K562 (cell line): ENCODE measurements around the gene EME1. TPM values are rescaled to one million over a fixed set of nuclear protein-coding genes. Genes with fewer than 3 reads are reported as not detected.

Source experiments
- BCL6 ChIP-seq: fragments of 250-450 bp; sonication (Bioruptor Pico); IDR thresholded peaks from 2 replicates; pipeline ENCODE4 v1.4.0; 2020
- BMI1 ChIP-seq: fragments of 150-350 bp; IDR thresholded peaks from 2 replicates; pipeline ENCODE4 v1.6.1; 2014; ENCODE audit warnings: low read length
- BRCA1 ChIP-seq, 2 experiments: fragments of 450-650 bp in 1 of 2; sonication (generic) in 1 of 2; formaldehyde crosslinking in 1 of 2; IDR thresholded peaks; 2 replicates each; pipeline versions ENCODE4 v1.5.0 to v1.6.1; 2017 to 2020; ENCODE audit warnings: mild to moderate bottlenecking in 1 of 2, missing genetic modification reagents in 1 of 2
- EZH2 ChIP-seq: IDR thresholded peaks from 2 replicates; pipeline ENCODE4 v1.6.1; 2012; ENCODE audit warnings: low read depth, mild to moderate bottlenecking, inconsistent platforms, low read length, borderline replicate concordance
- FOSL1 ChIP-seq: fragments of 200-800 bp; sonication (Bioruptor generic); conservative IDR thresholded peaks from 2 replicates; pipeline ENCODE4 v1.6.1; 2016; ENCODE audit warnings: missing genetic modification characterization, missing compliant biosample characterization
- GATA2 ChIP-seq: sonication (generic); formaldehyde crosslinking; IDR thresholded peaks from 2 replicates; pipeline ENCODE4 v1.4.0; 2020; ENCODE audit warnings: mild to moderate bottlenecking, missing genetic modification reagents
- HBP1 ChIP-seq: fragments of 450-650 bp; formaldehyde crosslinking; IDR thresholded peaks from 2 replicates; pipeline ENCODE4 v1.4.0; 2022; ENCODE audit warnings: missing genetic modification characterization
- HDAC6 ChIP-seq: IDR thresholded peaks from 2 replicates; pipeline ENCODE4 v1.6.1; 2012; ENCODE audit warnings: low read depth, mild to moderate bottlenecking, control low read depth, inconsistent platforms, low read length, moderate library complexity
- HMBOX1 ChIP-seq: sonication (generic); IDR thresholded peaks from 2 replicates; pipeline ENCODE4 v1.6.1; 2016
- HNRNPL ChIP-seq: fragments of 200-400 bp; formaldehyde crosslinking; IDR thresholded peaks from 2 replicates; pipeline ENCODE4 v1.6.1; 2017; ENCODE audit warnings: low read depth, mild to moderate bottlenecking, low read length
- JUND ChIP-seq, 2 experiments: IDR thresholded peaks; 2 replicates in 1 of 2; 3 replicates in 1 of 2; pipeline ENCODE4 v1.6.1; 2011; ENCODE audit warnings: borderline replicate concordance in 2 of 2, low read depth in 2 of 2, low read length in 2 of 2, improper control_type of control experiment in 1 of 2, missing biosample characterization in 1 of 2, missing genetic modification characterization in 1 of 2, missing genetic modification reagents in 1 of 2
- MYNN ChIP-seq, 2 experiments: sonication (generic); formaldehyde crosslinking in 1 of 2; IDR thresholded peaks; 2 replicates each; pipeline versions ENCODE4 v1.5.0 to v1.6.1; 2016 to 2020; ENCODE audit warnings: antibody characterized with exemption in 1 of 2, missing genetic modification reagents in 1 of 2
- NR4A1 ChIP-seq, 2 experiments: fragments of 250-450 bp in 1 of 2; fragments of 450-650 bp in 1 of 2; sonication (Bioruptor Pico) in 1 of 2; IDR thresholded peaks; 2 replicates each; pipeline versions ENCODE4 v1.4.0 to v1.6.1; 2016 to 2020; ENCODE audit warnings: mild to moderate bottlenecking in 2 of 2, missing compliant biosample characterization in 1 of 2, missing genetic modification characterization in 1 of 2, moderate library complexity in 1 of 2
- NRF1 ChIP-seq, 2 experiments: fragments of 450-650 bp; IDR thresholded peaks in 1 of 2; conservative IDR thresholded peaks in 1 of 2; 2 replicates each; pipeline ENCODE4 v1.6.1; 2014; ENCODE audit warnings: mild to moderate bottlenecking in 2 of 2
- NUFIP1 ChIP-seq: fragments of 450-650 bp; IDR thresholded peaks from 2 replicates; pipeline ENCODE4 v1.6.1; 2018; ENCODE audit not compliant: partially characterized antibody
- POLR2AphosphoS5 ChIP-seq: IDR thresholded peaks from 2 replicates; pipeline ENCODE4 v1.6.1; 2011; ENCODE audit warnings: mild to moderate bottlenecking, low read depth, low read length, moderate library complexity; ENCODE audit not compliant: control insufficient read depth, insufficient read depth
- PREB ChIP-seq: sonication (generic); formaldehyde crosslinking; IDR thresholded peaks from 2 replicates; pipeline ENCODE4 v1.8.1; 2023; ENCODE audit warnings: mild to moderate bottlenecking, missing genetic modification reagents
- RBM15 ChIP-seq: fragments of 200-400 bp; formaldehyde crosslinking; IDR thresholded peaks from 2 replicates; pipeline ENCODE4 v1.6.1; 2018; ENCODE audit warnings: mild to moderate bottlenecking, low read length, moderate library complexity; ENCODE audit not compliant: insufficient read depth
- SMARCA4 ChIP-seq: fragments of 450-650 bp; IDR thresholded peaks from 2 replicates; pipeline ENCODE4 v1.6.1; 2016
- SREBF1 ChIP-seq: fragments of 150-350 bp; IDR thresholded peaks from 2 replicates; pipeline ENCODE4 v1.6.1; 2014; ENCODE audit warnings: antibody characterized with exemption, low read depth, low read length, borderline replicate concordance
- TEAD4 ChIP-seq, 2 experiments: sonication (generic) in 1 of 2; formaldehyde crosslinking in 1 of 2; IDR thresholded peaks; 2 replicates each; pipeline versions ENCODE4 v1.6.1 to v1.8.0; 2012 to 2022; ENCODE audit warnings: borderline replicate concordance in 1 of 2, inconsistent platforms in 1 of 2, low read length in 1 of 2, mild to moderate bottlenecking in 1 of 2, missing genetic modification reagents in 1 of 2
- ZFP36 ChIP-seq: fragments of 150-350 bp; IDR thresholded peaks from 2 replicates; pipeline ENCODE4 v1.6.1; 2018; ENCODE audit warnings: low read length, low read depth; ENCODE audit not compliant: partially characterized antibody
- ZZZ3 ChIP-seq: fragments of 450-650 bp; IDR thresholded peaks from 2 replicates; pipeline ENCODE4 v1.6.1; 2016; ENCODE audit warnings: antibody characterized with exemption, mild to moderate bottlenecking, moderate library complexity
- polyA plus RNA-seq, 8 experiments: library from polyadenylated mRNA; depleted of rRNA in 4 of 8; stranded (reverse) in 5 of 8; unstranded in 3 of 8; fragments of >200 nt; fragmentation: Nextera tagmentation in 2 of 8; fragmentation: Illumina TruSeq in 1 of 8; extraction: Ambion mirVana in 2 of 8; extraction: Trizol in 1 of 8; gene quantifications; 2 replicates each; pipeline versions ENCODE4 v1.2.1 to v1.2.3, GENCODE V29; 2011 to 2014; ENCODE audit warnings: inconsistent platforms in 1 of 8, missing spikeins in 1 of 8
- total RNA-seq, 7 experiments: library from RNA; depleted of rRNA in 6 of 7; stranded (reverse); fragments of >200 nt in 6 of 7; fragmentation: Illumina TruSeq in 2 of 7; extraction: Trizol in 2 of 7; gene quantifications; 2 replicates each; pipeline versions ENCODE4 v1.2.1 to v1.2.3, GENCODE V29; 2011 to 2021; ENCODE audit warnings: low replicate concordance in 1 of 7

Gene EME1
- total and polyA plus RNA-seq, 9 of the 15 experiments (the other 6 are each of a cell fraction or from before 2014, with no cell fraction given), result 14.6 to 44.1 (median 24.0) TPM

GRCh38 chr17:50361561-50362480, 11.2 kb upstream of the EME1 start (continued):
- TF ChIP-seq MYNN (IDR thresholded peaks at IDR 0.05) (peak; percentile 80), MYNN (CRISPR knock-in tag; IDR thresholded peaks at IDR 0.05) (no peak), GATA2 (peak; percentile 94), TEAD4 (IDR thresholded peaks at IDR 0.05; ENCODE audit: low read length) (peak; percentile 90), TEAD4 (CRISPR knock-in tag; IDR thresholded peaks at IDR 0.05; ENCODE audit: borderline replicate concordance) (peak; percentile 65; the same call in 1 of the 2 replicates), HBP1 (CRISPR knock-in tag) (no peak), NR4A1 (CRISPR knock-in tag; IDR thresholded peaks at IDR 0.05) (0 out of 2 replicates have a peak, but pooled peaks have one; percentile 41), NR4A1 (tag; IDR thresholded peaks at IDR 0.05) (no peak), JUND (IDR thresholded peaks at IDR 0.05; ENCODE audit: borderline replicate concordance, low read depth, low read length) (peak; percentile 36; the same call in 1 of the 2 replicates), JUND (tag; IDR thresholded peaks at IDR 0.05; ENCODE audit: borderline replicate concordance, low read depth, low read length) (peak; percentile 47; the same call in 1 of the 3 replicates), FOSL1 (tag) (peak; percentile 40; the same call in 1 of the 2 replicates), HDAC6 (no peak), RBM15 (no peak), EZH2 (no peak), PREB (no peak), POLR2AphosphoS5 (peak; percentile 95), BCL6 (no peak), BMI1 (no peak; the same call in 1 of the 2 replicates), ZZZ3 (no peak), HNRNPL (no peak), BRCA1 (IDR thresholded peaks at IDR 0.05) (no peak), BRCA1 (CRISPR knock-in tag; IDR thresholded peaks at IDR 0.05) (no peak), ZFP36 (peak; percentile 20), SMARCA4 (peak; percentile 93), NUFIP1 (no peak), NRF1 (conservative IDR thresholded peaks at IDR 0.05 in 1 of 2, IDR thresholded peaks at IDR 0.05 in 1 of 2) (peak; percentile 52; a peak in 3 of 4 replicates), SREBF1 (no peak), HMBOX1 (peak; percentile 74)
